ENCODE data around the gene LARP1.

DNA sequence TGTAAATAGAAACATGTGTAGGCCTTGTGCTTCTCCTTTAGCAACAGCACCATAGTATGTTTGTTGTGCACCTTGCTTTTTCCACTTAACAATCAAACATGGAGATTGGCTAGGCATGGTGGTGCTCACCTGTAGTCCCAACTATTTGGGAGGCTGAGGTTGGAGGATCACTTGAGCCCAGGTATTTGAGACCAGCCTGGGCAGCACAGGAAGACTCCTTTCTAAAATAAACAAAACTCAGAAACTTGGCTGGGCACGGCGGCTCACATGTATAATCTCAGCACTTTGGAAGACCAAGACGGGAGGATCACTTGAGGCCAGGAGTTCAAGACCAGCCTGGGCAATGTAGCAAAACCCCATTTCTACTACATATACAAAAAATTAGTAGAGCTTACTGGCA lies 96.2 kb downstream of the LARP1 start:
- TF ChIP-seq, protein P1, sequence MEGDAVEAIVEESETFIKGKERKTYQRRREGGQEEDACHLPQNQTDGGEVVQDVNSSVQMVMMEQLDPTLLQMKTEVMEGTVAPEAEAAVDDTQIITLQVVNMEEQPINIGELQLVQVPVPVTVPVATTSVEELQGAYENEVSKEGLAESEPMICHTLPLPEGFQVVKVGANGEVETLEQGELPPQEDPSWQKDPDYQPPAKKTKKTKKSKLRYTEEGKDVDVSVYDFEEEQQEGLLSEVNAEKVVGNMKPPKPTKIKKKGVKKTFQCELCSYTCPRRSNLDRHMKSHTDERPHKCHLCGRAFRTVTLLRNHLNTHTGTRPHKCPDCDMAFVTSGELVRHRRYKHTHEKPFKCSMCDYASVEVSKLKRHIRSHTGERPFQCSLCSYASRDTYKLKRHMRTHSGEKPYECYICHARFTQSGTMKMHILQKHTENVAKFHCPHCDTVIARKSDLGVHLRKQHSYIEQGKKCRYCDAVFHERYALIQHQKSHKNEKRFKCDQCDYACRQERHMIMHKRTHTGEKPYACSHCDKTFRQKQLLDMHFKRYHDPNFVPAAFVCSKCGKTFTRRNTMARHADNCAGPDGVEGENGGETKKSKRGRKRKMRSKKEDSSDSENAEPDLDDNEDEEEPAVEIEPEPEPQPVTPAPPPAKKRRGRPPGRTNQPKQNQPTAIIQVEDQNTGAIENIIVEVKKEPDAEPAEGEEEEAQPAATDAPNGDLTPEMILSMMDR (IDR thresholded peaks at IDR 0.05; ENCODE audit: insufficient read depth, low read depth, low read length) = no peak
- no peak for TF ChIP-seq EZH2 (IDR thresholded peaks at IDR 0.05; ENCODE audit: insufficient read depth, low read length)

Data from astrocyte (in vitro differentiated cells and primary cell).